T-helper 17 cell (primary cell): Measurements from ENCODE around the gene ILDR2. TPM values are rescaled to one million over a fixed set of nuclear protein-coding genes. Genes with fewer than 3 reads are reported as not detected.

Source experiments
- ATAC-seq: fragments of 150-1000 bp; cut with Tn5 transposase; 2 replicates; pipeline ENCODE4 v1.10.0; 2021; ENCODE audit warnings: mild to moderate bottlenecking, moderate library complexity
- DNase-seq, 3 donors: peaks; one replicate each; pipeline versions ENCODE4 v3.0.0 to v3.0.0-alpha.2; 2020 to 2021
- H3K9me3 ChIP-seq: one replicate; pipeline ENCODE4 v1.7.0; 2013; ENCODE audit warnings: low read length, mild to moderate bottlenecking; ENCODE audit not compliant: control insufficient read depth, poor library complexity, severe bottlenecking
- H3K27ac Mint-ChIP-seq: one replicate; pipeline ENCODE4 v1.8.0; 2022; ENCODE audit warnings: mild to moderate bottlenecking, moderate library complexity, mixed read lengths
- H3K27me3 Mint-ChIP-seq: one replicate; pipeline ENCODE4 v1.8.0; 2022; ENCODE audit warnings: mixed read lengths
- H3K36me3 Mint-ChIP-seq: one replicate; pipeline ENCODE4 v1.8.0; 2022; ENCODE audit warnings: low read depth, mixed read lengths
- H3K4me1 Mint-ChIP-seq: one replicate; pipeline ENCODE4 v1.8.0; 2022; ENCODE audit warnings: mild to moderate bottlenecking, mixed read lengths
- H3K4me3 Mint-ChIP-seq: one replicate; pipeline ENCODE4 v1.8.0; 2022; ENCODE audit warnings: mild to moderate bottlenecking, moderate library complexity, mixed read lengths
- total RNA-seq, 4 donors: library from RNA in 2 of 4; stranded (reverse) in 2 of 4; gene quantifications; one replicate each; pipeline ENCODE4 v1.2.3 and lab custom pipeline; 2022 to 2026

Gene ILDR2
- total RNA-seq, 2 donors from 2014 or later: 0.20 to 0.34 TPM

DNA sequence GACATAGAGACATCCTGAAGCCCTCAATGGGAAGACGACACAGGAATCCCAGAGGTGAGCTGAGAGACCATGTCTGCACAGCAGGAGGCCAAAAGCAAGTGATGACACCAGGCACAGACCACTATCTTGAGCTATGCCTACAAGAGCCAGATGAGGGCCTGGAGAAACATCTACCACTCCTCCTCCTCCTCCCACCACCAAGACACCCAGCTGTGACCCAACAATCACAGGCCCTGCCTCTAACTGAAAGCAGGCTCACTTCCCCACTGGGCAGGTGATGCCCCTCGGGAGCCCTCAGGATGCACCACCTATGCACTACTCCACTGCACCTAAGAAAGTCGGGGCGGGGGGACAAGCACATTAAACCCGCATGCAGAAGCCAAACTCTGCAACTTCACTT is 115.7 kb downstream of the ILDR2 start:
- H3K9me3 ChIP-seq: no peaks in the 10 kb centered on the region
- Mint-ChIP-seq H3K27me3 (no peaks in the 10 kb centered on the region), H3K4me3 (no peak overlapping the region), H3K4me1 (peaks cover 23% of the 10 kb centered on the region), H3K36me3 (peaks cover 7% of the 10 kb centered on the region), H3K27ac (peak overlapping the region; percentile 47)
- no peak for DNase-seq
- no peak for ATAC-seq

DNA sequence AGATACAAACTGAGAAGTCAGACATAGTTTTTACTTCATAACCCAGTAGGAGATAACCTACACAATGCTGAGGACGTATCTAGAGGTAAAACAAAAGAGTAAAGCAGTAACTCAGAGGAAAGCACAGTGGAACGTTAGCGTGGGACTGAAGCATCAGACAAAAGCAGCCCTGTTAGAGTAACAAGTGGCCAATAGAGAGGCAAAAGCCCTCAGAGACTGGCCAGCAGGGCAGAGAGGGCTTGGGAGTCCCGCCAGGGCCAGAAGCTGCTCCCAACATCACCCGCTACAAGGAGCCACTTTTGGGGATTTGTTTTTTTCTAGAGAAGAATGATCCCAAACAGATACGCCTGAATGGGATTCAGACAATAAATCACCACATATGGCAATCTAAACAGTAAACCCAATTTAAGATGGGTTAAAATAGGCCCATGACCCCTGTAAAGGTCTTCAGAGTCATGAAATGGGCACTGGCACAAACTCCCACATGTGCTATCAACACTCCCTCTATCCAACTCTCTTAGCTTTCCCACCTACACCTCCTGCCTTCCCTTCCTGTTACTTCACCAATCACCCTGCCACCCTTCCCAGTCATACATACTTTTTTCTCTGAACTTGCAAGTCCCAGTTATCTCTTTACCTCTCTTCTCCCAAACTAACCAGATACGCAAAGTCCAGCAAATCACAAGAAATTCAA is 116.5 kb downstream of the ILDR2 start:
- H3K4me3 Mint-ChIP-seq: no peak overlapping the region
- no peaks in the 10 kb centered on the region for H3K27me3 Mint-ChIP-seq
- H3K27ac Mint-ChIP-seq: peak overlapping the region; percentile 47
- peaks cover 21% of the 10 kb centered on the region for H3K4me1 Mint-ChIP-seq
- ATAC-seq: no peak
- no peak for DNase-seq
- H3K36me3 Mint-ChIP-seq: peaks cover 5% of the 10 kb centered on the region
- H3K9me3 ChIP-seq: no peaks in the 10 kb centered on the region

Other genes starting within 250 kb of the ILDR2 start
- 10 to 100 TPM; 24.7 to 27.7 TPM for gene POGK, start 136.1 kb downstream of the ILDR2 start, total RNA-seq
- gene TADA1, start 99.3 kb downstream of the ILDR2 start, total RNA-seq: 10 to 100 TPM; 12.0 to 13.1 TPM
- gene MAEL, start 13.7 kb upstream of the ILDR2 start, total RNA-seq: not detected
- 1 to 10 TPM; 5.3 to 7.6 TPM for gene GPA33, start 114.8 kb upstream of the ILDR2 start, total RNA-seq
- not detected for gene STYXL2, start 118.5 kb upstream of the ILDR2 start, total RNA-seq
- gene POU2F1, start 245.3 kb upstream of the ILDR2 start, total RNA-seq: 10 to 100 TPM; 28.7 to 31.2 TPM